IPS-20b (cell line): ENCODE results near the gene METTL16.

ENCODE experiments used
- H3K27ac ChIP-seq: one replicate; pipeline ENCODE4 v1.5.1; 2013; ENCODE audit warnings: low read length
- H3K27me3 ChIP-seq: 2 replicates; pipeline ENCODE4 v1.6.1; 2013; ENCODE audit warnings: mild to moderate bottlenecking, low read length, inconsistent platforms; ENCODE audit not compliant: insufficient read depth
- H3K36me3 ChIP-seq: 2 replicates; pipeline ENCODE4 v1.6.1; 2013; ENCODE audit warnings: low read depth, mild to moderate bottlenecking, inconsistent platforms, low read length, moderate library complexity; ENCODE audit not compliant: insufficient read depth
- H3K4me1 ChIP-seq: 2 replicates; pipeline ENCODE4 v1.6.1; 2013; ENCODE audit warnings: mild to moderate bottlenecking, control low read depth, inconsistent platforms, low read length, moderate library complexity; ENCODE audit not compliant: insufficient read depth
- H3K4me3 ChIP-seq: 2 replicates; pipeline ENCODE4 v1.5.1; 2013; ENCODE audit warnings: mild to moderate bottlenecking, low read length, inconsistent platforms
- H3K9ac ChIP-seq: 2 replicates; pipeline ENCODE4 v1.6.1; 2013; ENCODE audit warnings: low read depth, mild to moderate bottlenecking, inconsistent platforms, low read length, moderate library complexity
- H3K9me3 ChIP-seq: 2 replicates; pipeline ENCODE4 v1.6.1; 2013; ENCODE audit warnings: mild to moderate bottlenecking, low read depth, low read length, inconsistent platforms; ENCODE audit not compliant: insufficient read depth

Gene METTL16

DNA sequence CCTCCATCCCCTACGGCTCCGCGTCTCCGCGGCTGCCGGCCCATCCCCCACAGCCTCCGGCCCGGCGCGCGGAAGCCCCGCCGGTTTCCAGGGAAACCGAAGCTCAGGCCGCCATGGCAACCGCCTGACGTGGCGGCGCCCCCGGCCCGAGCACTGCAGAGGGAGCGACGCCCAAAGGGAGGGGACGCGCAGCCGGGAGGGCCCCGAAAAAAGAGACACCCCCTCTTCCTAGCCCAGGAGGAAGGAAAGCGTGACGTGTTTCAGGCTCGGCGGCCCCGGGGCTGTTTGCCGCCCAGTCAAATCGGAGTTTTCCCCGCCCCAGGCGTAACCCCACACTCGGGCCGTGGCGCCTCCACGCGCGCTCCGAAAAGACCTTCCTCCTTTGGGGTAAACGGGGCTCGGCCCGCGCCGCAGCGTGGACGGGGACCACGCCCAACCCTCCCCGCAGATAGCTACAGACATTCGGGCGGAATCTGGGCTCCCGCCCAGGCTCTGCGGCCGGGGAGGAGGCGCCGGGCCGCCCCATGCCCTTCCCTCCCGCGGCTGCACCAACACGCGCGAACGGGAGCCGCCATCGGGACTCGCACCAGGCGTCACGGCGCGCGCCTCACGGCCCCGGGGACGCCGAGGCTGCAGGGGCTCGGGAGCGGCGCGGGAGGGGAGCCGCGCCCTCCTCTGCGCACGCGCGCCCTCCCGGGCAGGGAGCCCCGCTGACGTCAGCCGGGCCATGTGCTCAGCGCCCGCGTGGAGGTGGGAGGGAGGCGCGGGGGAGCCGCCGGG, 118.3 kb downstream of the METTL16 start:
- H3K4me3 ChIP-seq, result peak overlapping the region; percentile 82
- H3K4me1 ChIP-seq, result peaks cover 22% of the 10 kb centered on the region
- no peaks in the 10 kb centered on the region for H3K27me3 ChIP-seq
- H3K36me3 ChIP-seq, result peaks cover 5% of the 10 kb centered on the region; the same call in 1 of the 2 replicates
- H3K27ac ChIP-seq, result peak overlapping the region; percentile 46
- H3K9ac ChIP-seq, result peak overlapping the region; percentile 86
- no peaks in the 10 kb centered on the region for H3K9me3 ChIP-seq

DNA sequence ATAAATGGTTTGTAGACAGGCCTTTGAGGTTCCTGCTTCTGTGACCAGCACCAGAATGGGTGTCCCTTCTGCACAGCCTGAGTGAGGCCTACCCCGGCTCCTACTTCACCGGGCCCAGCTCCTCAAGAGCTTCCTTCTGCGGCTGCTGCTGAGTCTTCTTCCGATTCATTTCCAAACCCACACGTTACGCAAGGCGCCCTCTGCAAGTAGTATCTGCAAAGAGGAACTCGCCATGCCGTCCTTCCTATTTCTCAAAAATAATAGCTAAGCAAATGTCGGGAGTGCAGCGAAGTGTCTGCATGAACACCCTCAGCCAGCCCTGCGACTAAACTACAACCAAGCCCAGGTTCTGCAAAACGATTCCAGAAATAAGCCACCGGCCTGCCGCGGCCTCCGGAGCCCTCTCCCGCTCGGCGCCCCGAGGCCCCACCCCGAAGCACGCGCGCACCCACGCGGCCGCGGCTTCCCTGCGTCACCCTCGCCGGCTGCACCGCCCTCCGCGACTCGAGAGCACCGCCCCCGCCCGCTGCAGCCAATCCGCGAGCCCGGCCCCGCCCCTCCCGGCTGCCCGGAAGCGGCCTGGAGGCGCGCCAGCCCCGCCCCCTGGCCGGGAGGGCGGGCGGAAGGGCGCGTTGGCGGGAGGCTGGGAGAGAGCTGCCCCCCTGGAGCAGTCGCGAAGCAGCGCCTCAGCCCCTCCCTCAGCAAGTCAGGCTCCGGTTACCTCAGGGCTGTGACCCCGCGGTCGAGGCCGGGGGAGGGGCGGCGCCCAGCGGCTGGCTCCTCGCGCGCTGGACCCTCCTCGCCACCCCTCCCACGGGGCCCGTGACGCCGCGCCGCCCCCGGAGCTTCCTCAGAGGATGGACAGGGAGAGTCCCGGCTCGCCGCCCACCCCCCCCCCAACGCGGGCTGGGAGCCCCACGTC, 119.2 kb downstream of the METTL16 start:
- Histone ChIP-seq H3K4me3 (peak overlapping the region; percentile 86), H3K9ac (peak overlapping the region; percentile 93; the same call in 1 of the 2 replicates), H3K27ac (peak overlapping the region; percentile 49), H3K9me3 (no peaks in the 10 kb centered on the region), H3K27me3 (no peaks in the 10 kb centered on the region), H3K36me3 (peaks cover 5% of the 10 kb centered on the region; the same call in 1 of the 2 replicates), H3K4me1 (peaks cover 13% of the 10 kb centered on the region)

DNA sequence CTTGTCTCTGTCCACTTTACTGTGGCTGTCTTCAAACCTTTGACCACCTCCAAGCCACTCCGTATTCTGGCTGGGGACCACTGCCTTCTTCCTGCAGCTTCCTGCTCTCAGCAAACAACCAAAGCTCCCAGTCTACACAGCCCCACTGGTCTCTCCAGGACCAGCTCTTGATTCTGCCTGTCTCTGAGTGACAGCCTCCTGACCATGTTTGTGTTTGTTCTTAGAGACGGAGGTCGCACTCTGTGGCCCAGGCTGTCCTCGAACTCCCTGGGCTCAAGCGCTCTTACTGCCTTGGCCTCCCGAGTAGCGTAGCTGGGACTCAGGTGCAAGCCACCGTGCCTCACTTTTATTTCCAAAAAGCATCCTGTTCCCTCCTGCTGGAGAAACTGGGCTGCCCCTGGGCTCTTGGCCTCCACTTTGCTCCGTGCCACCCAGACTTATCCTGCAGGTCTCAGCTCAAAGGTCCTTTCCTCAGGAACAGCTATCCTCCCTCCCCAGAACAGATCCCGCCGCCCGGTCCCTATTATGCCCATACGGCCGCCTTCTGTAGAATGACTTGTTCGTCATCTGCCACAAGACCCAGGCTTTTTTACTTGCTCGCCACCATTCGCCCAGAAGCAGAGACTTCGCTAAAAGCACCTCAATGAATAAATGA, 120.0 kb downstream of the METTL16 start:
- H3K27me3 ChIP-seq, result no peaks in the 10 kb centered on the region
- H3K36me3 ChIP-seq, result peaks cover 5% of the 10 kb centered on the region; the same call in 1 of the 2 replicates
- H3K27ac ChIP-seq, result no peak overlapping the region
- H3K9me3 ChIP-seq, result no peaks in the 10 kb centered on the region
- peaks cover 8% of the 10 kb centered on the region for H3K4me1 ChIP-seq
- peak overlapping the region; percentile 93; the same call in 1 of the 2 replicates for H3K9ac ChIP-seq
- H3K4me3 ChIP-seq, result peak overlapping the region; percentile 86

DNA sequence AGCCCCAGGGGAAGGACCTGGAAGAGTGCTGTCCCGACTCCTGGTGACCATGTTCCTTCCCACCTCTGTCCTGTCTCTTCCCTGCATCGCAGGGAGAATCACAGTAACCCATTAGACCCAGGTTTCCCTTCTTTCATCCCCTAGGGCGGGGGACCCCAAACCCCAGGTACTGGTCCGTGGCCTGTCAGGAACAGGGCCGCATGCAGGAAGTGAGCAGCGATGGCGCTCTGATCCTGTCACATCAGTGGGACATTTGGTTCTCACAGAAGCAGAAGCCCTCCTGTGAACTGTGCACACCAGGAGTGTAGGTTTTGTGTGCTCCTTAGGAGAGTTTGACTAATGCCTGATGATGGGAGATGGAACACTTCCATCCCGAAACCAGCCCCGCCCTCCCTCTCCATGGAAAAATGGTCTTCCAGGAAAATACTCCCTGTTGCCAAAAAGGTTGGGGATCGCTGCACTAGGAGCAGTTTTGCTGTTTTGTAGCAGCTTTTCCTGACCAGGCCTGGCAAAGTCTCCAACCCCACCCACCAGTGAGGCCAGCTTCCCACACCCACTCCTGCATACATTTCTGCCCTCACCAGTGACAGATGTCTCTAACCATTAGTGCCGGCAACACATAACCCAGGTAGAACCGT, 121.4 kb downstream of the METTL16 start:
- Histone ChIP-seq H3K27ac (no peak overlapping the region), H3K9me3 (no peaks in the 10 kb centered on the region), H3K27me3 (no peaks in the 10 kb centered on the region), H3K36me3 (peaks cover 5% of the 10 kb centered on the region; the same call in 1 of the 2 replicates), H3K9ac (no peak overlapping the region), H3K4me3 (no peak overlapping the region), H3K4me1 (no peaks in the 10 kb centered on the region; the same call in 1 of the 2 replicates)

DNA sequence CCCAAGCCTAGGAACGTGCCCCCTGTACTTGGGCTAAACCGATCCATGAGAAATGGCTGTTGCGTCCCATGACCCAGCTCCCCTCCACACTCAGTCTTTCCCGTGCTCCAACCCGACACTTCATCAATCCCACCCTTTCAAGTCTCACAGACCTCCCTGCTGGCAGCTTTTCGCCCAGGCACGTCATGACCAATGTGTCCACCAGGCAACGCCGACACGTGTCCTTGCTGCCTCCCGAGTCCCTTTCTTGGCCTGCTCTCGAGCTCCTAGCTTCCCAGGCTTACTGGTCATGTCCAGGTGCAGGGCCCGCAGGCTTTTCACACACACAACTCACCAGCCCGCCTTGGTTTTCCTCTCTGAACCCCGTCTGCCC, 123.0 kb downstream of the METTL16 start:
- Histone ChIP-seq H3K27me3 (no peaks in the 10 kb centered on the region), H3K36me3 (peaks cover 5% of the 10 kb centered on the region; the same call in 1 of the 2 replicates), H3K27ac (no peak overlapping the region), H3K9me3 (no peaks in the 10 kb centered on the region), H3K4me3 (no peak overlapping the region), H3K4me1 (no peaks in the 10 kb centered on the region; the same call in none of the 2 replicates), H3K9ac (no peak overlapping the region)

DNA sequence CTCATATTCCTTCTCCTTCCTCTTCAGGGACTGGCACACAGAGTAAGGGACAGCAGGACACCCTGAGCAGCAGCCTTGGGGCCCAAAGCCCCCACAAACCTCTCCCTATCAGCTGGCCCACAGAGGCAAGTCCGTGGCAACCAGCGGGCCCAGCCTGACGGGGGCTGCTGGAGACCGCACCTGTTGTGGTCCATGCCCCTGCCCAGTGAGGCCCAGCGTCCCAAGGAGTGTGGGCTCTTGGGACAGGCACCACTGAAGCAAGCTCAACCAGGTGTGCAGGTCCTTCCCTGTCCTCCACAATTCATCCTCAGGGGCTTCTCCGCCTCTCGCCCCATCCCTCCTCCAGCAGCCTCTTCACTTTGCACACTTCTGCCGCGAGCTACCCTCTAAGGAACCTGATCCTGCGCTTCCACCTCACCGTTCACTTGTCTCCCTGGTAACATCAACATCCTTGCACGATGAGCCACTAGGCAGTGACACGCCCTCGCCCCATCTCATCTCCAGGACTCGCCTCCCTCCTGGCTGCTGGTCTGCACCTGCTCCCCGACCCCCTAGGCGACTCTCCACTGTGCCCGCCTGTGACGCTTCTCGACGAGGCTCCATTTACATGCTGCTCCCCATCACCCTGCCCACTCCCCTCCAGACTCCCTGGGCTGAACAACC, 123.5 kb downstream of the METTL16 start:
- H3K9me3 ChIP-seq, result no peaks in the 10 kb centered on the region
- no peaks in the 10 kb centered on the region for H3K27me3 ChIP-seq
- no peak overlapping the region for H3K9ac ChIP-seq
- no peak overlapping the region for H3K27ac ChIP-seq
- H3K36me3 ChIP-seq, result peaks cover 5% of the 10 kb centered on the region; the same call in 1 of the 2 replicates
- H3K4me1 ChIP-seq, result no peaks in the 10 kb centered on the region; the same call in none of the 2 replicates
- no peak overlapping the region for H3K4me3 ChIP-seq

DNA sequence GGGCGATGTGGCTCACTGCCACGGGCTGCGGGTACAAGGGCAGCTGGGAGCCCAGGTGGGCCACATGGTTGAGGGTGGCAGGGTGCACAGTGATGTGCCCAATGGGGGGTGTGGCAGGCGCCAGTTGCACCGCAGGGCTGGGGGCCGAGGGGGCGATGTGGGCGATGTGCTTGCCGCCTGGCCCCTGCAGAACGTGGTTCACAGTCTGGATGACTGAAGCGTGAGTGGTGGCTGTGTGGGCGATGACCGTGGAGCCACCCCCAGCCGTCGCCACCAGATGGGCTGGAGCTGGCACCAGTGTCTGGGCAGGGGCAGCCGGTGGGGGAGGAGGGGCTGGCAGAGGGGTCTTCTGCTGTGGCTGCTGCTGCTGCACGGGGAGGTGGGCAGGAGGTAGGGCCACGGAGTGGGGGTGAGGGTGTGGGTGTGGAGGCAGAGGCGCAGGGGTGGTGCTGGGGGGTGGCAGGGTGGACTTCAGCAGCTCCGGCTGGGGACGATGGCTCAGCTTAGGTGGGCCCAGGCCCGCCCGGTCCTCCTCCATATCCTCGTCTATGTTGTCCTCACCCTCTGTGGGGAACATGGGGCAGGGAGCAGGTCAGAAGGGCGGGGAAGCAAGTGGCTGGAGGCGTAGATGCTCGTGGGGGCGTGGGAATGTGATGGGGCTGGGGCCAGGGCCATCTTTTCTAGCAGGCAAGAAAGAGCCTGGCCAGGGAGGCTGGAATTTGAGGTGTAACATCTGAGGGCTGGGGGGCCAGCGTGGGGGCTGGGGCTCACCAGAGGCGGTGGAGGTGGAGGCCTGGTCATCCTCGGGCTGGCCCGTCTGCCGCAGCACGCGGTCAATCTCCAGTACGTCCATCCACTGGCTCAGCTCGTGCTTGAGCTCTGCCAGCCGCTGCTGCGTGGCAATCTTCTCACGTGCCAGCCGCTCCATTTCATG, 124.3 kb downstream of the METTL16 start:
- no peak overlapping the region for H3K9ac ChIP-seq
- no peak overlapping the region for H3K27ac ChIP-seq

DNA sequence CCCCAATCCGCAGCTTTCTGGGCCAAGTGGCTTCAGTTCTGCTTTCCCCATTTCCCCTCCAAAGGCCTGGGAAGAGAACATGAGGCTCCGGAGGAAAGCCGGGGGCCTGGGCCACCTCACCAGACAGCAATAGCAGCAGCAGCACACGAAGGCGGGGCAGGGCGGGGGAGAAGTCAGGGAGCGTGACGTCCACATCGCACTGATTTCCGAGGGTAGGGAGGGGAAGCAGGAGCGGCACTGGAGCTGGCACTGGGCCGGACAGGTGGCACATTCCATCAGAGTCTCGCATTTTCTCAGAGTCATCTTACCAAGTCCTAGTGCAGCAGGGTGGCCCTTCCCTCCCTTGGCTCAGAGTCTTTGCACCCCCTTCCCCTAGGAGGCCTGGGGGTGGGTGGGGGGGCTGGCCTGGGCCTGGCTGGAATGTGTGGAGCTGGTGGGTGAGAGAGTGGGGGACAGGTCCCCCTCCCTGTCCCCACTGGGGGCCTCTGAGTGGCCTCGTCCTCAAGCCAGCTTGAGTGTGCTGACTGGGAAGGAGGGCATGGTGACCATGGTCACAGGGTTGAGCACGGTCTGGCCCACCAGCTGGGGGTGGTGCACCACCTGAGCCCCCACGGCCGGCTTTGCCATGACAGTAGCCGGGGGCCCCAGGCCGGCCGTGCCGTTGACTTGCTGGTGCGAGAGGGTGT, 125.1 kb downstream of the METTL16 start:
- no peaks in the 10 kb centered on the region for H3K27me3 ChIP-seq
- no peak overlapping the region for H3K27ac ChIP-seq
- no peak overlapping the region for H3K9ac ChIP-seq
- no peaks in the 10 kb centered on the region for H3K9me3 ChIP-seq
- no peaks in the 10 kb centered on the region; the same call in 1 of the 2 replicates for H3K4me1 ChIP-seq
- H3K36me3 ChIP-seq, result peaks cover 5% of the 10 kb centered on the region; the same call in 1 of the 2 replicates
- H3K4me3 ChIP-seq, result no peak overlapping the region

More for the DNA sequence above, 124.3 kb downstream of the METTL16 start:
- Histone ChIP-seq H3K27me3 (no peaks in the 10 kb centered on the region), H3K4me3 (no peak overlapping the region), H3K4me1 (no peaks in the 10 kb centered on the region; the same call in none of the 2 replicates), H3K9me3 (no peaks in the 10 kb centered on the region), H3K36me3 (peaks cover 5% of the 10 kb centered on the region; the same call in 1 of the 2 replicates)

DNA sequence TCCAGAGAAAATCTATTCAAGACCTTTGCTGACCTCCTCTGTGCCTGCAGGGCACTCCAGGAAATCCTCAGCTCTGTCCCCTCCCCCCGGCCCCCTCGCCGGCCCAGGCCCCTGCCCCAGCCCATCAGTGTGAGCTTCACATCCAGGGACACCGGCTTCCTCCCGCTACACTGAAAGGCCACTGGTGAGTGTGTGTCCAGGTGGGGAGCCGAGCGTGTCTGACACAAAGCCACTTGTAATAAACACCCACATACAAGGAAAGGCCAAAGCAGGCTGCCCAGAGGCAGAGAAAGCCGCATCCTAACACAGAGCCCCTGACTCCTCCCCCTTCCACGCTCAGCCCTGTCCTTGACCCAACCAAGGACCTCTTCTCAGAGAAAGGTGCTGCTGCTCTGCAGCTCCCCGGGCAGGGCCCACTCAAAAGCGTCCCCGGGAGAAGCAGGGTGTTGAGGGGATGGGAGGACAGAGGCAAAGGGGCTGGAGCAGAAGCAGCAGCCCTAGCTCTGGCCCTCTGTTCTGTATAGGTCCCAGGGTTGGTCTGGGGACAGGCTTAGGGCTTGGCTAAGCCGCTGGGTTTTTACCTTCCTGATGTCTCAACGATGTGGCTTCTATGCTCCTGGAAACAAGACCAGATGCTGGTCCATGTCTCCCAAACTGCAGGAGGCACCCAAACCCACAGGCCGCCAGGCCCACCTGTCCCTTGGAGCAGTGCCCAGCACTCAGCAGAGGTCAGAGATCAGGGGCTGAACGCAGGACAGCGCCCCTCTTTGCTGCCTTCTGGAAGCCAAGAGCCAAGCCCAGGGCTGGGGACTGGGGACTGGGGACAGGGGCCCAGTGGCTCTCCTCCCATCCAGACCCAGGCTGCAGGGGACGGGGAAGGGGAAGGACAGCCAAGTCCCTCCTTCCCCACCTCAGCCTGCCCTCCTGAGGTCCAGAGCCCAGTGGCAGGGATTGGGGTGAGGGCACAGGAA, 126.2 kb downstream of the METTL16 start:
- H3K4me3 ChIP-seq, result no peak overlapping the region
- H3K4me1 ChIP-seq, result no peaks in the 10 kb centered on the region; the same call in 1 of the 2 replicates
- H3K27me3 ChIP-seq, result no peaks in the 10 kb centered on the region
- no peak overlapping the region for H3K9ac ChIP-seq
- H3K36me3 ChIP-seq, result peaks cover 3% of the 10 kb centered on the region; the same call in 1 of the 2 replicates
- no peaks in the 10 kb centered on the region for H3K9me3 ChIP-seq
- H3K27ac ChIP-seq, result no peak overlapping the region
